ENCODE data around the gene PEMT. TPM values are rescaled to one million over a fixed set of nuclear protein-coding genes. Genes with fewer than 3 reads are reported as not detected.

The PEMT gene
- total and polyA plus RNA-seq, 2 donors (not counting 1 experiment from before 2014, with no cell fraction given), result 18.0 to 18.6 TPM

- Histone ChIP-seq H3K27me3 (ENCODE audit: control insufficient read depth, insufficient read depth, low read length) (no peaks in the 10 kb centered on the region), H3K4me2 (ENCODE audit: extremely low read depth, insufficient read depth, low read length) (no peak overlapping the region), H4K20me1 (ENCODE audit: control insufficient read depth, extremely low read depth, insufficient read depth, low read length) (no peaks in the 10 kb centered on the region), H3K79me2 (ENCODE audit: control insufficient read depth, insufficient read depth, low read length) (no peaks in the 10 kb centered on the region), H3K4me3 (replicated peaks in 1 of 4; ENCODE audit: control extremely low read depth in 1 of 4, insufficient read depth in 1 of 4, low read depth in 3 of 4, low read length in 4 of 4) (no peak overlapping the region), H3K36me3 (ENCODE audit: control insufficient read depth, insufficient read depth, low read length) (no peaks in the 10 kb centered on the region), H3K9ac (ENCODE audit: insufficient read depth, low read length) (no peak overlapping the region), H3K9me3 (ENCODE audit: control insufficient read depth, insufficient read depth, low read depth, low read length) (no peaks in the 10 kb centered on the region), H3K27ac (ENCODE audit: insufficient read depth, low read length) (no peak overlapping the region), H2AFZ (ENCODE audit: low read length) (no peak overlapping the region), H3K4me1 (ENCODE audit: control insufficient read depth, extremely low read depth, insufficient read depth, low read length) (peaks cover 2% of the 10 kb centered on the region)
- peak; percentile 17 to 73 for DNase-seq (ENCODE audit: low read depth in 2 of 2)
- no peak for TF ChIP-seq CTCF (conservative IDR thresholded peaks at IDR 0.05 in 1 of 2, IDR thresholded peaks at IDR 0.05 in 1 of 2; ENCODE audit: low read depth in 1 of 2, low read length in 2 of 2)
- no peak for TF ChIP-seq EZH2 (IDR thresholded peaks at IDR 0.05; ENCODE audit: low read length, missing control alignments)
Observed at GRCh38 chr17:17567631-17568030, 23.9 kb downstream of the PEMT start.

GRCh38 chr17:17566896-17567513, 24.5 kb downstream of the PEMT start:
- no peaks in the 10 kb centered on the region for H3K9me3 ChIP-seq (ENCODE audit: control insufficient read depth, insufficient read depth, low read depth, low read length)
- H3K27ac ChIP-seq (ENCODE audit: insufficient read depth, low read length), result no peak overlapping the region
- TF ChIP-seq CTCF (conservative IDR thresholded peaks at IDR 0.05 in 1 of 2, IDR thresholded peaks at IDR 0.05 in 1 of 2; ENCODE audit: low read depth in 1 of 2, low read length in 2 of 2) (no peak), EZH2 (IDR thresholded peaks at IDR 0.05; ENCODE audit: low read length, missing control alignments) (no peak)
- no peaks in the 10 kb centered on the region for H3K36me3 ChIP-seq (ENCODE audit: control insufficient read depth, insufficient read depth, low read length)
- H2AFZ ChIP-seq (ENCODE audit: low read length), result no peak overlapping the region
- peaks cover 2% of the 10 kb centered on the region for H3K4me1 ChIP-seq (ENCODE audit: control insufficient read depth, extremely low read depth, insufficient read depth, low read length)
- no peak overlapping the region for H3K9ac ChIP-seq (ENCODE audit: insufficient read depth, low read length)
- no peak overlapping the region for H3K4me3 ChIP-seq (replicated peaks in 1 of 4; ENCODE audit: control extremely low read depth in 1 of 4, insufficient read depth in 1 of 4, low read depth in 3 of 4, low read length in 4 of 4)
- H4K20me1 ChIP-seq (ENCODE audit: control insufficient read depth, extremely low read depth, insufficient read depth, low read length), result no peaks in the 10 kb centered on the region
- no peak overlapping the region for H3K4me2 ChIP-seq (ENCODE audit: extremely low read depth, insufficient read depth, low read length)
- H3K79me2 ChIP-seq (ENCODE audit: control insufficient read depth, insufficient read depth, low read length), result no peaks in the 10 kb centered on the region
- no peaks in the 10 kb centered on the region for H3K27me3 ChIP-seq (ENCODE audit: control insufficient read depth, insufficient read depth, low read length)
- DNase-seq (ENCODE audit: low read depth in 2 of 2), result no peak

GRCh38 chr17:17565471-17566339, 25.8 kb downstream of the PEMT start:
- Histone ChIP-seq H3K9me3 (ENCODE audit: control insufficient read depth, insufficient read depth, low read depth, low read length) (no peaks in the 10 kb centered on the region), H3K4me3 (replicated peaks in 1 of 4; ENCODE audit: control extremely low read depth in 1 of 4, insufficient read depth in 1 of 4, low read depth in 3 of 4, low read length in 4 of 4) (no peak overlapping the region), H3K9ac (ENCODE audit: insufficient read depth, low read length) (no peak overlapping the region), H3K36me3 (ENCODE audit: control insufficient read depth, insufficient read depth, low read length) (no peaks in the 10 kb centered on the region), H3K27ac (ENCODE audit: insufficient read depth, low read length) (no peak overlapping the region), H3K79me2 (ENCODE audit: control insufficient read depth, insufficient read depth, low read length) (no peaks in the 10 kb centered on the region), H3K27me3 (ENCODE audit: control insufficient read depth, insufficient read depth, low read length) (no peaks in the 10 kb centered on the region), H2AFZ (ENCODE audit: low read length) (no peak overlapping the region), H4K20me1 (ENCODE audit: control insufficient read depth, extremely low read depth, insufficient read depth, low read length) (no peaks in the 10 kb centered on the region), H3K4me2 (ENCODE audit: extremely low read depth, insufficient read depth, low read length) (no peak overlapping the region), H3K4me1 (ENCODE audit: control insufficient read depth, extremely low read depth, insufficient read depth, low read length) (peaks cover 2% of the 10 kb centered on the region)
- TF ChIP-seq CTCF (conservative IDR thresholded peaks at IDR 0.05 in 1 of 2, IDR thresholded peaks at IDR 0.05 in 1 of 2; ENCODE audit: low read depth in 1 of 2, low read length in 2 of 2) (no peak), EZH2 (IDR thresholded peaks at IDR 0.05; ENCODE audit: low read length, missing control alignments) (no peak)
- peak in 1 of 2 donors; percentile 19 for DNase-seq (ENCODE audit: low read depth in 2 of 2)

Measured in fibroblast of lung (primary cell).